Right lobe of liver (tissue), 6 donors: ENCODE results near the gene HOXD9. TPM values are rescaled to one million over a fixed set of nuclear protein-coding genes. Genes with fewer than 3 reads are reported as not detected.

Source experiments
- ATAC-seq, 4 donors: fragments of 200-7000 bp; cut with Tn5 transposase; one replicate each; pipeline ENCODE4 v1.9.1; 2020; ENCODE audit warnings: mild to moderate bottlenecking in 4 of 4, moderate library complexity in 4 of 4
- DNase-seq, 3 donors: peaks; one replicate each; pipeline ENCODE4 v3.0.0-alpha.2; 2020
- H3K27ac ChIP-seq, 3 donors: fragments of 200-600 bp; one replicate each; pipeline ENCODE4 v1.8.0; 2022
- H3K27me3 ChIP-seq, 2 donors: fragments of 200-600 bp; one replicate each; pipeline ENCODE4 v1.8.0; 2022
- H3K36me3 ChIP-seq, 4 donors: fragments of 200-600 bp; sonication (generic) in 1 of 4; one replicate each; pipeline versions ENCODE4 v1.5.1 to v1.8.0; 2017 to 2022; ENCODE audit warnings: control low read depth in 1 of 4
- H3K4me1 ChIP-seq, 4 donors: fragments of 200-600 bp; sonication (generic) in 1 of 4; one replicate each; pipeline versions ENCODE4 v1.5.1 to v1.8.0; 2017 to 2022; ENCODE audit warnings: control low read depth in 1 of 4
- H3K4me3 ChIP-seq, 3 donors: fragments of 200-600 bp; one replicate each; pipeline ENCODE4 v1.8.0; 2022
- H3K9me3 ChIP-seq, 4 donors: fragments of 200-600 bp; sonication (generic) in 1 of 4; one replicate each; pipeline versions ENCODE4 v1.5.1 to v1.8.0; 2017 to 2022; ENCODE audit warnings: control low read depth in 1 of 4
- POLR2A ChIP-seq: fragments of 450-650 bp; IDR thresholded peaks from one replicate; pipeline ENCODE4 v1.6.1; 2017; ENCODE audit warnings: antibody characterized with exemption, mild to moderate bottlenecking
- WGBS: methylation state at CpG from one replicate; pipeline ENCODE4 v1.1.6; 2018; ENCODE audit warnings: low coverage, low lambda C conversion rate; ENCODE audit not compliant: insufficient coverage; ENCODE audit errors: missing lambda C conversion rate; 5-methylcytosine and 5-hydroxymethylcytosine counted together
- intact Hi-C, 2 donors: fragments of 100-400 bp; cut with DNase I; formaldehyde crosslinking; loops; one replicate each; pipeline versions ENCODE4 v1.11.2 to v1.14.1; 2022
- total RNA-seq, 6 experiments: library from RNA; depleted of rRNA in 2 of 6; stranded (reverse); fragments of >200 nt in 2 of 6; fragmentation: NEBNext Ultra II Directional in 3 of 6; extraction: Animal tissue kit (Norgen Biotek cat#: 25700) in 3 of 6; gene quantifications; one replicate each; pipeline versions ENCODE4 v1.1.0 to v1.2.4, GENCODE V29; 2016 to 2023
- TF ChIP-seq, protein P1 (sequence below), 4 donors: fragments of 200-600 bp in 3 of 4; fragments of 450-650 bp in 1 of 4; IDR thresholded peaks; one replicate each; pipeline versions ENCODE4 v1.5.1 to v1.8.0; 2016 to 2022; ENCODE audit warnings: antibody characterized with exemption in 4 of 4, mild to moderate bottlenecking in 2 of 4
- donor health status: DM: no; HTN: yes; CAD: no.
- donor health status: DM: no; HTN: no; CAD: no.
- donor health status: DM: no; HTN: no; CAD: no.
- donor health status: DM: no; HTN: yes; CAD: no.
- donor health status: DM: no; HTN: yes; CAD: no.

Gene HOXD9
- total RNA-seq, 6 experiments from 2014 or later = 0.25 TPM; not detected in 5

DNA sequence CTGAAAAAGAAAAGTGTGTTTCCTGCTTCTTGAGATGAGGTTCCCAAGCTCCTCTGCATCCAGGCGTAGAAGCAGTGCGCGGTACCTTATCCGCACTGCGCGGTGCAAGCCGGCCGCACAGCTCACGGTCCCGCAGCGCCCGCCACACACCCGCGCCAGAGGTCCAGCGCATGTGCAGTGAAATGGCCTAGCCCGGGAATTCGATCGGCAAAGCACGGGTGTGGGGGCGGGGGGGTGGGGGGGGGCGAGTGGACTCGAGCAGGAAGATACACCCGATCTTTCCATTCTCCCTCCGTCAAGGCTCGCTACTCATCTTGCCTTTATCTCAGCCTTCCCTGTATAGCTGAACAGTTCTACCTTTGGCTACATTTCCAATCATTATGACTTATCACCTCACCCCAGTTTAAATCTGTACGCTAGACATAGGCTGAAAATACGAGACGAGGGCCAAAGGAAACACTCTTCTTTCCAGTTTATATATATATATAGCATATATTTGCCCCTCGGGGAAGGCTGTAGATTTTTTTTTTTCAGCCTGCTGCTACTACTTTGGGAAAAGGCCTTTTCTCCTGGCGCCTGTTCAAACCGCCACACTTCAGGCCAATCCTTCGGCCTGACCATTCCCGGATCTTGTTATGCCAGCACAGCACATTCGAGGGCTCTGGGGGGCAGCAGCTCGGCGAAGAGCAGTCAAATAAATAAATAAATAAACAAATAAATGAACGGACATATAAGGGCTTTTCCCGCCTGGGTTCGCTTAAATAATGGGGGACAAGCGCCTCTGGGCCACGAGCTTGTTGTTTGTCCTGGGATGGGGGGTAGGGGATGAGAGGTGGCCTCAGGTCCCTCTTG is 17.4 kb downstream of the HOXD9 start:
- DNase-seq = no peak
- ATAC-seq = no peak
- Histone ChIP-seq H3K27me3 (peaks cover 27 to 42% of the 10 kb centered on the region in 2 donors), H3K9me3 (no peaks in the 10 kb centered on the region), H3K4me3 (peak overlapping the region in 2 of 3 donors; percentile 37 to 51), H3K36me3 (no peaks in the 10 kb centered on the region), H3K4me1 (peaks cover 0 to 9% (median 2%) of the 10 kb centered on the region in 4 donors), H3K27ac (no peak overlapping the region)
- intact Hi-C loops = loop anchor here (5.0 to 10.0 kb wide), 5 partner anchors 315 to 495 kb away; no protein-coding TSS in a partner anchor
- 15% methylated on average over 19 of the region's 41 CpGs for WGBS
- no peak for TF ChIP-seq POLR2A
- TF ChIP-seq, protein P1, sequence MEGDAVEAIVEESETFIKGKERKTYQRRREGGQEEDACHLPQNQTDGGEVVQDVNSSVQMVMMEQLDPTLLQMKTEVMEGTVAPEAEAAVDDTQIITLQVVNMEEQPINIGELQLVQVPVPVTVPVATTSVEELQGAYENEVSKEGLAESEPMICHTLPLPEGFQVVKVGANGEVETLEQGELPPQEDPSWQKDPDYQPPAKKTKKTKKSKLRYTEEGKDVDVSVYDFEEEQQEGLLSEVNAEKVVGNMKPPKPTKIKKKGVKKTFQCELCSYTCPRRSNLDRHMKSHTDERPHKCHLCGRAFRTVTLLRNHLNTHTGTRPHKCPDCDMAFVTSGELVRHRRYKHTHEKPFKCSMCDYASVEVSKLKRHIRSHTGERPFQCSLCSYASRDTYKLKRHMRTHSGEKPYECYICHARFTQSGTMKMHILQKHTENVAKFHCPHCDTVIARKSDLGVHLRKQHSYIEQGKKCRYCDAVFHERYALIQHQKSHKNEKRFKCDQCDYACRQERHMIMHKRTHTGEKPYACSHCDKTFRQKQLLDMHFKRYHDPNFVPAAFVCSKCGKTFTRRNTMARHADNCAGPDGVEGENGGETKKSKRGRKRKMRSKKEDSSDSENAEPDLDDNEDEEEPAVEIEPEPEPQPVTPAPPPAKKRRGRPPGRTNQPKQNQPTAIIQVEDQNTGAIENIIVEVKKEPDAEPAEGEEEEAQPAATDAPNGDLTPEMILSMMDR (IDR thresholded peaks at IDR 0.05) = no peak

DNA sequence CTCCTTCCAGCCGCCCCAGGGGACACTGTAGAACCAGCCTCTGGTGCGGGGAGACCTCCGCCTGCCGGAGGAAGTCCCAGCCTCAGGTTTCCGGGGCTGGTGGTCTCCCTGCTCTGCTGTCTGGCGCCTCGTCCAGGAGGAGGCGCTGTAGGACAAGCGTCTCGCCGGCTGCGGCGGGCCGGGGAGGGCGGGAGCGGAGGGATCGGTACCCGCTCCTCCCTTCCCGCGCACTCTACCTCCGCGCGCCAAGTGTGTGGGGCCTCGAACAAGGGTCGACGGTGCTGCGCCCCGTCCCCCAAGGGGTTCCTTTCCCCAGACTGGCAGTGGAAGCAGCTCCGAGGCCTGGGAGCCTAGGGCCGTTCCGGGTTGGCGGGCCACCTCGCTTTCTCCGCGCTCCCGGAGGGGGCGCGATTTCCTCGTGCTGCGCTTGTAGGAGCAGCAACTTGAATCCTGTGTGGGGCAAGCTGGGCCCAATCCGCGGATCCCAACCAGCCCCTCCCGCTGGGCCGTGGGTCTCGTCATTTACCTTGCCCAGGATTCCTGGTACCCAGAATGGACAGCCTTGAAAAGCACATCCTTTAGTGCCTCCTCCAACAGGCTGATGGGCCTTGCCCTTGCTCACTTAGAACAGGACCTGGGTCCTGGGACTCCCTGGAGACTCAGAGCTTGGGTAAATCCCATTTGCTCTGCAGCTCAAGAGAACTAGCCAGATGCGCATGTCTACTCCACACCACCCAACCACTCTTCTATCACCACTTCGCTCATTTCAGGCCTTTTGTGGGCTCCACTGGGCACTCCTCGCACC is 18.2 kb downstream of the HOXD9 start:
- WGBS = 67% methylated on average over 3 of the region's 48 CpGs
- peaks cover 0 to 9% (median 2%) of the 10 kb centered on the region in 4 donors for H3K4me1 ChIP-seq
- no peaks in the 10 kb centered on the region for H3K36me3 ChIP-seq
- peak overlapping the region; percentile 37 to 51 (median 51) for H3K4me3 ChIP-seq
- DNase-seq (peak; percentile 64 to 72 (median 71)), ATAC-seq (peak; percentile 91 to 97 (median 92))
- H3K9me3 ChIP-seq = no peaks in the 10 kb centered on the region
- H3K27me3 ChIP-seq = peaks cover 27 to 37% of the 10 kb centered on the region in 2 donors
- intact Hi-C loops = loop anchor here (5.0 to 10.0 kb wide), 5 partner anchors 314 to 494 kb away; no protein-coding TSS in a partner anchor
- TF ChIP-seq, protein P1 (IDR thresholded peaks at IDR 0.05) = peak; percentile 76 to 94 (median 94)
- TF ChIP-seq POLR2A = no peak
- no peak overlapping the region for H3K27ac ChIP-seq

DNA sequence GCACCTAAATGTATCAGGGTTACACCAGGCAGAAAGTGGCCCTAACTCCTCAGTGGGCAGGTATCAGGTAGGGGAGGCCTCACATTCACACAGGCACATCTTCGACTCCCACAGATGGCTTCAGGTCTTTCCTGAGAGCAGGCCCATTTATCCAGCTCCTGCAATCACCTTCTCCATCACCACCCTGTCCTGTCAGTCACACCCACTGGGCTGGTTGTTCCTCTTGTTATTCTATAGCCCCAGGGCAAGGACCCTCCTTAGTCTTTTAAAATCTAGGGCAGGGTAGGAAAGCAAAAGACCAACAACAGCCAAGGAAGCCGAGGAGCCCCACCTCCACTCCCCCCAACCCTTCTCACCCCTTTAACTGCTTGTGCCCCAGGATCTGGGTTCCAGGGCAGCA is 19.8 kb downstream of the HOXD9 start:
- no peak for TF ChIP-seq POLR2A
- peaks cover 0 to 9% (median 2%) of the 10 kb centered on the region in 4 donors for H3K4me1 ChIP-seq
- intact Hi-C loops = loop anchor here (5.0 to 10.0 kb wide), 5 partner anchors 313 to 493 kb away; no protein-coding TSS in a partner anchor
- H3K27me3 ChIP-seq = peaks cover 16 to 30% of the 10 kb centered on the region in 2 donors
- H3K36me3 ChIP-seq = no peaks in the 10 kb centered on the region
- H3K27ac ChIP-seq = no peak overlapping the region
- no peak for ATAC-seq
- no peak for DNase-seq
- 80% methylated on average over 2 of the region's 2 CpGs for WGBS
- no peaks in the 10 kb centered on the region for H3K9me3 ChIP-seq
- no peak overlapping the region for H3K4me3 ChIP-seq

DNA sequence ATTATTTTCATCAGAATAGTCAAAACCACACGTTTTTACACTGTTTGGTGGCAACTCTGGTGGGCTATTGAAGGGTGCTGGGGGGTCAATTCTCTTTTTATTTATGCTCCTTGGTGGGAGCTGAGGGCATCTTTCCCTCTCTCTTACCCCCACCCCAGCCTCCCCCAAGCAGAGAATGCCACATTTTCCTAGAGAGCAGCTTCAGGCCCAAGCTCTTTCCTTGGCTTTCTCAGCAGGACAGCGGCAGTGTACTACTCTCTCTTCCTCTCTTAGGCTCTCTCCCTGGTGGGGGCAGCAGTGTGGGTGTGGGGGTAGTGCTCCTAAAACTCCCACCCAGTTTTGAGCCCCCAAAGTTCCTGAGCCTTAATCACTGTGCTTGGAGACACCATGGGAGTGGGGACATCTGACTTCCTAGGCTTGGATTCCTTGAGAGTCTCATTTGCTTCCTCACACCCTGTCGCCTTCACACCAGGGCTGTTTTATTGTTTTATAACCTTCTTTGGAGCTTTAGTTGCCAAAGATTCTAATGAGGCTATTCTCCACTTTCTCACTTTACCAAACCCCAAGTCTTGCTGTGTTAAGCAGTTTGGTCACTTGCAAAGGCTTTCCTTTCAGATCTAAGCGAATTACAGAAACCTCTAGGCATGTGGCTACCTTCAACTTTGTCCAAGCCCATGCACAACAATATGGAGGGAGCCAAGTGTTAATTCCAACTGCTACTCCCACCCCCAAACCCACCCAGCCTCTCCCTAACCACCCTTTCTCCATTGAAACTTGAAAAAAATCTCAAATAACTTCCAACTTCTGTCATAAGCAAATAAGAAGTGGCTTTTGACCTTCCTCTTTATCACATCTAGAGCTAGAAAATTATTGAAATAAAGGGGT is 22.8 kb downstream of the HOXD9 start:
- DNase-seq (no peak), ATAC-seq (no peak)
- no peaks in the 10 kb centered on the region for H3K9me3 ChIP-seq
- H3K4me3 ChIP-seq = no peak overlapping the region
- no peak overlapping the region for H3K27ac ChIP-seq
- TF ChIP-seq, protein P1 (IDR thresholded peaks at IDR 0.05) = no peak
- no peak for TF ChIP-seq POLR2A
- intact Hi-C loops = loop anchor here (10.0 kb wide), 3 partner anchors 309 to 489 kb away; no protein-coding TSS in a partner anchor
- 46% methylated on average over 4 of the region's 4 CpGs for WGBS
- no peaks in the 10 kb centered on the region for H3K36me3 ChIP-seq
- peaks cover 0 to 36% of the 10 kb centered on the region in 2 donors for H3K27me3 ChIP-seq
- H3K4me1 ChIP-seq = peaks cover 0 to 6% (median under 1%) of the 10 kb centered on the region in 4 donors
